Effector memory CD4-positive, alpha-beta T cell (primary cell): ENCODE results near the gene ATP8A1.

ENCODE experiments used
- DNase-seq, 3 donors: peaks; one replicate each; pipeline ENCODE4 v3.0.0-alpha.2; 2020
- H3K27ac ChIP-seq: 2 replicates; pipeline ENCODE4 v1.7.0; 2013; ENCODE audit warnings: mild to moderate bottlenecking, low read length, moderate library complexity; ENCODE audit not compliant: insufficient read depth, poor library complexity, severe bottlenecking
- H3K27me3 ChIP-seq: replicated peaks from 2 replicates; pipeline ENCODE4 v1.7.0; 2013; ENCODE audit warnings: mild to moderate bottlenecking, low read length; ENCODE audit not compliant: insufficient read depth, control insufficient read depth, poor library complexity, severe bottlenecking
- H3K36me3 ChIP-seq: 2 replicates; pipeline ENCODE4 v1.7.0; 2013; ENCODE audit warnings: mild to moderate bottlenecking, low read length, moderate library complexity; ENCODE audit not compliant: control insufficient read depth, insufficient read depth
- H3K4me1 ChIP-seq: 2 replicates; pipeline ENCODE4 v1.7.0; 2013; ENCODE audit warnings: low read length, mild to moderate bottlenecking; ENCODE audit not compliant: control insufficient read depth, insufficient read depth, poor library complexity, severe bottlenecking
- H3K4me3 ChIP-seq: 2 replicates; pipeline ENCODE4 v1.7.0; 2013; ENCODE audit warnings: low read length, low read depth, mild to moderate bottlenecking; ENCODE audit not compliant: insufficient read depth, poor library complexity, severe bottlenecking
- H3K9me3 ChIP-seq: 2 replicates; pipeline ENCODE4 v1.7.0; 2013; ENCODE audit warnings: mild to moderate bottlenecking, low read length, moderate library complexity; ENCODE audit not compliant: control insufficient read depth

The ATP8A1 gene

GRCh38 chr4:42558156-42558555, 98.7 kb downstream of the ATP8A1 start:
- DNase-seq, result no peak

GRCh38 chr4:42555828-42556227, 101.1 kb downstream of the ATP8A1 start:
- H3K27ac ChIP-seq, result no peak overlapping the region
- H3K4me1 ChIP-seq, result no peaks in the 10 kb centered on the region
- H3K4me3 ChIP-seq, result no peak overlapping the region
- H3K27me3 ChIP-seq, result no peaks in the 10 kb centered on the region
- H3K36me3 ChIP-seq, result peaks cover 3% of the 10 kb centered on the region
- no peak for DNase-seq
- no peaks in the 10 kb centered on the region for H3K9me3 ChIP-seq

More at GRCh38 chr4:42558156-42558555, 98.7 kb downstream of the ATP8A1 start:
- H3K4me3 ChIP-seq, result no peak overlapping the region
- no peaks in the 10 kb centered on the region for H3K27me3 ChIP-seq
- H3K4me1 ChIP-seq, result no peaks in the 10 kb centered on the region
- H3K27ac ChIP-seq, result no peak overlapping the region
- H3K36me3 ChIP-seq, result peaks cover 3% of the 10 kb centered on the region
- H3K9me3 ChIP-seq, result no peaks in the 10 kb centered on the region

- no peaks in the 10 kb centered on the region for H3K9me3 ChIP-seq
- no peaks in the 10 kb centered on the region for H3K4me1 ChIP-seq
- no peak for DNase-seq
- no peak overlapping the region for H3K4me3 ChIP-seq
- peaks cover 5% of the 10 kb centered on the region for H3K36me3 ChIP-seq
- H3K27me3 ChIP-seq, result no peaks in the 10 kb centered on the region
- no peak overlapping the region for H3K27ac ChIP-seq
Measured at GRCh38 chr4:42554072-42554471, 102.8 kb downstream of the ATP8A1 start.

GRCh38 chr4:42549896-42550295, 107.0 kb downstream of the ATP8A1 start:
- no peak for DNase-seq
- H3K36me3 ChIP-seq, result peaks cover 5% of the 10 kb centered on the region

GRCh38 chr4:42547805-42548204, 109.1 kb downstream of the ATP8A1 start:
- no peaks in the 10 kb centered on the region for H3K27me3 ChIP-seq
- H3K27ac ChIP-seq, result no peak overlapping the region
- H3K9me3 ChIP-seq, result no peaks in the 10 kb centered on the region
- H3K4me1 ChIP-seq, result no peaks in the 10 kb centered on the region
- H3K4me3 ChIP-seq, result no peak overlapping the region
- DNase-seq, result no peak
- H3K36me3 ChIP-seq, result peaks cover 5% of the 10 kb centered on the region

More at GRCh38 chr4:42549896-42550295, 107.0 kb downstream of the ATP8A1 start:
- Histone ChIP-seq H3K9me3 (no peaks in the 10 kb centered on the region), H3K4me1 (no peaks in the 10 kb centered on the region), H3K27me3 (no peaks in the 10 kb centered on the region), H3K27ac (no peak overlapping the region), H3K4me3 (no peak overlapping the region)

- no peak overlapping the region for H3K4me3 ChIP-seq
- H3K4me1 ChIP-seq, result no peaks in the 10 kb centered on the region
- H3K36me3 ChIP-seq, result no peaks in the 10 kb centered on the region
- no peaks in the 10 kb centered on the region for H3K9me3 ChIP-seq
- no peak overlapping the region for H3K27ac ChIP-seq
- DNase-seq, result no peak
- H3K27me3 ChIP-seq, result no peaks in the 10 kb centered on the region
Measured at GRCh38 chr4:42543762-42544161, 113.1 kb downstream of the ATP8A1 start.

- Histone ChIP-seq H3K9me3 (no peaks in the 10 kb centered on the region), H3K4me3 (no peak overlapping the region), H3K4me1 (no peaks in the 10 kb centered on the region), H3K36me3 (no peaks in the 10 kb centered on the region), H3K27me3 (no peaks in the 10 kb centered on the region), H3K27ac (no peak overlapping the region)
- no peak for DNase-seq
Measured at GRCh38 chr4:42543126-42543525, 113.8 kb downstream of the ATP8A1 start.

GRCh38 chr4:42541647-42542046, 115.3 kb downstream of the ATP8A1 start:
- no peak overlapping the region for H3K27ac ChIP-seq
- no peaks in the 10 kb centered on the region for H3K4me1 ChIP-seq
- H3K9me3 ChIP-seq, result no peaks in the 10 kb centered on the region
- no peak for DNase-seq
- H3K4me3 ChIP-seq, result no peak overlapping the region
- H3K36me3 ChIP-seq, result no peaks in the 10 kb centered on the region
- no peaks in the 10 kb centered on the region for H3K27me3 ChIP-seq

GRCh38 chr4:42533042-42533441, 123.9 kb downstream of the ATP8A1 start:
- Histone ChIP-seq H3K4me1 (no peaks in the 10 kb centered on the region), H3K27me3 (no peaks in the 10 kb centered on the region), H3K36me3 (peaks cover 9% of the 10 kb centered on the region), H3K27ac (no peak overlapping the region), H3K9me3 (no peaks in the 10 kb centered on the region), H3K4me3 (no peak overlapping the region)
- DNase-seq, result no peak

GRCh38 chr4:42531341-42532030, 125.4 kb downstream of the ATP8A1 start:
- Histone ChIP-seq H3K36me3 (peaks cover 9% of the 10 kb centered on the region), H3K9me3 (no peaks in the 10 kb centered on the region), H3K27ac (no peak overlapping the region), H3K4me3 (no peak overlapping the region), H3K4me1 (no peaks in the 10 kb centered on the region), H3K27me3 (no peaks in the 10 kb centered on the region)
- no peak for DNase-seq
